Stomach smooth muscle (tissue), 2 donors: Measurements from ENCODE around the gene FBXO34.

ENCODE experiments used
- H3K27ac ChIP-seq: one replicate; pipeline ENCODE4 v1.7.0; 2013; ENCODE audit warnings: mild to moderate bottlenecking, low read length, inconsistent platforms
- H3K27me3 ChIP-seq, 2 donors: one replicate each; pipeline ENCODE4 v1.7.0; 2013; ENCODE audit warnings: low read length in 2 of 2; ENCODE audit not compliant: insufficient read depth in 2 of 2, control insufficient read depth in 1 of 2
- H3K36me3 ChIP-seq, 2 donors: one replicate each; pipeline ENCODE4 v1.7.0; 2013; ENCODE audit warnings: low read length in 2 of 2; ENCODE audit not compliant: control insufficient read depth in 2 of 2, insufficient read depth in 2 of 2
- H3K4me1 ChIP-seq: one replicate; pipeline ENCODE4 v1.7.0; 2013; ENCODE audit warnings: low read length; ENCODE audit not compliant: control insufficient read depth, insufficient read depth
- H3K4me3 ChIP-seq, 2 donors: one replicate each; pipeline ENCODE4 v1.7.0; 2013; ENCODE audit warnings: low read length in 2 of 2
- H3K9ac ChIP-seq, 2 donors: one replicate each; pipeline ENCODE4 v1.7.0; 2013; ENCODE audit warnings: low read length in 2 of 2, mild to moderate bottlenecking in 1 of 2
- H3K9me3 ChIP-seq, 2 donors: one replicate each; pipeline ENCODE4 v1.7.0; 2013; ENCODE audit warnings: low read length in 2 of 2; ENCODE audit not compliant: control insufficient read depth in 2 of 2
- donor health status: healthy.
- donor health status: Pancreatic carcinoma.

The FBXO34 gene

GRCh38 chr14:55272387-55272786 lies 1.2 kb downstream of the FBXO34 start:
- H3K9me3 ChIP-seq: no peaks in the 10 kb centered on the region
- no peaks in the 10 kb centered on the region for H3K36me3 ChIP-seq
- H3K4me1 ChIP-seq: no peaks in the 10 kb centered on the region
- peak overlapping the region; percentile 72 to 94 for H3K4me3 ChIP-seq
- no peak overlapping the region for H3K27ac ChIP-seq
- no peaks in the 10 kb centered on the region for H3K27me3 ChIP-seq
- H3K9ac ChIP-seq: peak overlapping the region; percentile 47 to 91

DNA sequence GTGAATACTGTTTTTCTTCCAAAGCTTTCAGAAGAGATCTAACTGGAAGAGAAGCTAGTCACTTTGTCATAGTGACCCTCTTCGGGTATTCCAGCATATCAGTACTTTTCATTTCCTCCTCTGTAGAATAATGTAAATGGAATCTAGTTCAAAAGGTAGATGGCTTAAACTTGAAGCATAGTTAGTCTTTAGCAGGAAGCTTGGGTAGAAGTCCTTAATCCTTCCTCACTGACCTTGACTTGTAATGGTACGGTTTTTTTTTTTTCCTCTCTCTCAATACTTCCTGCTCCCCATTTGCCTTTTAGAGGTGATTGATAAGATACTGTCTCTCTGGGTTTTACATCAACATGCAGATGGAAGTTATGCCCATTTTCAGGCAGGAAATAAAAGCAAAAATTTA lies 1.7 kb downstream of the FBXO34 start:
- H3K27ac ChIP-seq: no peak overlapping the region
- no peaks in the 10 kb centered on the region for H3K27me3 ChIP-seq
- no peaks in the 10 kb centered on the region for H3K36me3 ChIP-seq
- H3K4me3 ChIP-seq: peak overlapping the region in 1 of 2 donors; percentile 9
- H3K9ac ChIP-seq: no peak overlapping the region
- H3K9me3 ChIP-seq: no peaks in the 10 kb centered on the region
- no peaks in the 10 kb centered on the region for H3K4me1 ChIP-seq

- Histone ChIP-seq H3K9ac (no peak overlapping the region), H3K27ac (no peak overlapping the region), H3K9me3 (no peaks in the 10 kb centered on the region), H3K27me3 (no peaks in the 10 kb centered on the region), H3K4me1 (no peaks in the 10 kb centered on the region), H3K4me3 (no peak overlapping the region), H3K36me3 (no peaks in the 10 kb centered on the region)
Measured at GRCh38 chr14:55274146-55274545, 2.9 kb downstream of the FBXO34 start.

- H3K4me3 ChIP-seq: no peak overlapping the region
- no peak overlapping the region for H3K27ac ChIP-seq
- no peaks in the 10 kb centered on the region for H3K36me3 ChIP-seq
- H3K4me1 ChIP-seq: no peaks in the 10 kb centered on the region
- no peaks in the 10 kb centered on the region for H3K27me3 ChIP-seq
- no peak overlapping the region for H3K9ac ChIP-seq
- no peaks in the 10 kb centered on the region for H3K9me3 ChIP-seq
Measured at GRCh38 chr14:55274751-55275150, 3.5 kb downstream of the FBXO34 start.

GRCh38 chr14:55276736-55277135 lies 5.5 kb downstream of the FBXO34 start:
- Histone ChIP-seq H3K4me3 (no peak overlapping the region), H3K4me1 (no peaks in the 10 kb centered on the region), H3K36me3 (no peaks in the 10 kb centered on the region), H3K27me3 (no peaks in the 10 kb centered on the region), H3K9ac (no peak overlapping the region), H3K27ac (no peak overlapping the region), H3K9me3 (no peaks in the 10 kb centered on the region)

DNA sequence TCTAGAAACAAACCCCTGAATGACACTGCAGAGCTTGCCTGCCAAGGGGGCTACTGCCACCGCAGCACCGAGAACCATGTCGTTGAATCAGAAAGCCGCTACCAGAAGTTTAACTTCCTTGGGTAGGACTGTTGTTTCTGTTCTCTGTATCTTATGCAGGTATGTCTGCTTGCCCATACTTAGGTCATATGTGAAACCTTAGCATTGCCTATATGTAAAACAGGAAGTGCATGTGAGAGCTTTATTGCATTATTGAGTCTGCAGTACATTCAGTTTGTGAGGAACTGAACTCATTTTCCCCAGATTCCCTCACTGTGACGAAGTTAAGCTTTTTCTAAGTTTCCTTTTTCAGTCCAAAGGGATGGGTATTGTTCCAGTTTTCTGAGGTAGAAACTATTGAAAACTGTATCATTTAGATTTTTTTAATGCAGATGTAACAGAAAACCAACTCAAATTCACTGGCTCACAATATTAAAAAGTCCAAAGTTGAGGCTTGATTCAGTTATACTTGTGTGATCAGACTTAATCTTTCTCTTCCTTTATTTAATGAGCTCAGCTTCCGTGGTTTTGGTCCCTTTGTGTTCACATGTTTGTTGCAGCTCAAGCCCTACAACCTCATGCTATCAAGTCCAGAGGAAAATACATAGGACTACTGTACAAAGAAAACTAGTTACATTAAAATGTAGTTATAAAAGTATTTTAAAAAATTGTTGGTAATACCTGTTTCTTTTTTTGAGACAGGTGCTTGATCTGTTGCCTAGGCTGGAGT lies 6.9 kb downstream of the FBXO34 start:
- no peak overlapping the region for H3K4me3 ChIP-seq
- H3K9ac ChIP-seq: no peak overlapping the region
- no peak overlapping the region for H3K27ac ChIP-seq
- H3K27me3 ChIP-seq: no peaks in the 10 kb centered on the region
- no peaks in the 10 kb centered on the region for H3K4me1 ChIP-seq
- no peaks in the 10 kb centered on the region for H3K9me3 ChIP-seq
- no peaks in the 10 kb centered on the region for H3K36me3 ChIP-seq

DNA sequence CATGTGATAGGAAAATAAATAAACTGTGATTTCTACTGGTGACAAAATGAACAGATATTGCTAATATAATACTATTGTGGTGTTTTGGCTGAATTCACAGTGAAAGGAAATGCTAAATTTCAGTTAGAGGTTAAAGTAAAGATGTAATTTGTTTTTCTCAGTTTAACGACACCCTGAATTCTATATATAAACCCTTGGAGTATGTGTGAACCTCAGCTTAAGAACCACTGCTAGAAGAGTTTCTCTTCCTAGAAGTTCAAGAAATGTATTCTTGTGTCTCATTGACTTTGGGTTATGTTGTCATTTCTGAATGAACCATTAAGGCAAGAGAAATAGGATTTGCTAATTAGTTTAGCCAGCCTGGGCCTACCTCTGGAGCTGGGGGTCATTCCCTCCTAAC lies 8.2 kb downstream of the FBXO34 start:
- H3K4me1 ChIP-seq: no peaks in the 10 kb centered on the region
- H3K9me3 ChIP-seq: no peaks in the 10 kb centered on the region
- H3K27ac ChIP-seq: no peak overlapping the region
- H3K36me3 ChIP-seq: no peaks in the 10 kb centered on the region
- no peak overlapping the region for H3K9ac ChIP-seq
- H3K27me3 ChIP-seq: no peaks in the 10 kb centered on the region
- no peak overlapping the region for H3K4me3 ChIP-seq

- Histone ChIP-seq H3K9me3 (no peaks in the 10 kb centered on the region), H3K27ac (no peak overlapping the region), H3K9ac (no peak overlapping the region), H3K4me3 (no peak overlapping the region), H3K4me1 (no peaks in the 10 kb centered on the region), H3K27me3 (no peaks in the 10 kb centered on the region), H3K36me3 (no peaks in the 10 kb centered on the region)
Measured at GRCh38 chr14:55281316-55281839, 10.2 kb downstream of the FBXO34 start.

DNA sequence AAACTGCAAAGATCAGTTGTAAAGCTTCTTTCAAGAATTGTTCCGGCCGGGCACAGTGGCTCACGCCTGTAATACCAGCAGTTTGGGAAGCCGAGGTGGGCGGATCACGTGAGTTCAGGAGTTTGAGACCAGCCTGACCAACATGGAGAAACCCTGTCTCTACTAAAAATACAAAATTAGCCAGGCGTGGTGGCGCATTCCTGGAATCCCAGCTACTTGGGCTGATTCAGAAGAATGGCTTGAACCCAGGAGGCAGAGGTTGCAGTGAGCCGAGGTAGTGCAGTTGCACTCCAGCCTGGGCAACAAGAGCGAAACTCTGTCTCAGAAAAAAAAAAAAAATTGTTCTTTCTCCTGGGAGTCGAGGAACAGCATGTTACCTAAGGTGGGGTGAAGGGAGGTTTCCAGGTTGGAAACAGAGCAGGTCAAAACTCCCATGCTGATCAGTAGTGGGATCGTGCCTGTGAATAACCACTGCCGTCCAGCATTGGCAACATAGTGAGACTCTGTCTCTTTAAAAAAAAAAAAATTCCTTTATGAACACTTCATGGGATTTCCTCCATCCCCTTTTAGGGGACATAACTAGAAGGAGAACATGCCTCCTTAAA lies 13.9 kb downstream of the FBXO34 start:
- Histone ChIP-seq H3K4me1 (no peaks in the 10 kb centered on the region), H3K4me3 (no peak overlapping the region), H3K27me3 (no peaks in the 10 kb centered on the region), H3K27ac (no peak overlapping the region), H3K36me3 (no peaks in the 10 kb centered on the region), H3K9me3 (no peaks in the 10 kb centered on the region), H3K9ac (no peak overlapping the region)

DNA sequence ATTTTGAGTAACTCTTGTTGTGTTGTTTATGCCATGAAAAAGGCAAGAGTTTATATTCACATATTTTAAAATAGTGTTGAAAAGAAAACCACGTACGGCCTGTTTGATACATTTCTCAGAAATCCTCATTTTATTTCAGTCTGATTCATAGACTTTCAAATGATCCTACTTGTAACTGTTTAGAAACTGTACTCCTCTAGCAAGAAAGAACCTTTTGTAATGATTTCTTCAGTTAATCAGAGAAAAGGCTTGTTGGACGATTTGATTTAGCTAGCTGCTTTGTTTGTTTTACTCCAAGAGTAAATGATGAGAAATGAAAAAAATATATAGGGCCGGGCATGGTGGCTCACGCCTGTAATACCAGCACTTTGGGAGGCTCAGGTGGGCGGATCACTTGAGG lies 17.2 kb downstream of the FBXO34 start:
- no peak overlapping the region for H3K9ac ChIP-seq
- no peaks in the 10 kb centered on the region for H3K4me1 ChIP-seq
- H3K9me3 ChIP-seq: no peaks in the 10 kb centered on the region
- H3K4me3 ChIP-seq: no peak overlapping the region
- H3K27ac ChIP-seq: no peak overlapping the region
- no peaks in the 10 kb centered on the region for H3K36me3 ChIP-seq
- H3K27me3 ChIP-seq: no peaks in the 10 kb centered on the region

- no peak overlapping the region for H3K4me3 ChIP-seq
- H3K36me3 ChIP-seq: no peaks in the 10 kb centered on the region
- H3K9ac ChIP-seq: no peak overlapping the region
- H3K9me3 ChIP-seq: no peaks in the 10 kb centered on the region
- no peaks in the 10 kb centered on the region for H3K27me3 ChIP-seq
- H3K27ac ChIP-seq: no peak overlapping the region
- no peaks in the 10 kb centered on the region for H3K4me1 ChIP-seq
Measured at GRCh38 chr14:55291480-55292081, 20.4 kb downstream of the FBXO34 start.
